ENCODE measurements around the gene RNF212. TPM values are rescaled to one million over a fixed set of nuclear protein-coding genes. Genes with fewer than 3 reads are reported as not detected.

Gene RNF212
- total and polyA plus RNA-seq, 10 of the 15 experiments (the other 5 are each of a cell fraction or from before 2014, with no cell fraction given): not detected

GRCh38 chr4:1022051-1022738, 91.2 kb downstream of the RNF212 start (continued):
- TF ChIP-seq ATF2 (IDR thresholded peaks at IDR 0.05; ENCODE audit: low read length): no peak
- no peak for TF ChIP-seq NR2F1 (conservative IDR thresholded peaks at IDR 0.05)
- no peak for TF ChIP-seq STAT1 (conservative IDR thresholded peaks at IDR 0.05)
- TF ChIP-seq IRF5 (IDR thresholded peaks at IDR 0.05; ENCODE audit: borderline replicate concordance): no peak
- TF ChIP-seq SMARCA5 (IDR thresholded peaks at IDR 0.05): no peak

Small RNA genes within 50 kb of the gene (small RNA-seq; reads per million reads assigned to genes)
- not detected for gene RF00554

Other genes with a start within 250 kb of the RNF212 start
Only the 7 nearest of the 10 such genes appear.
- gene DGKQ, start 140.0 kb downstream of the RNF212 start, total RNA-seq (2014; rRNA removed): 7.8 and 8.0 TPM in 2 replicates
- 1.7 and 1.8 TPM in 2 replicates for gene DGKQ, start 140.0 kb downstream of the RNF212 start, total RNA-seq (2014; rRNA removed; fragmentation: Illumina TruSeq; extraction: Trizol)
- gene DGKQ, start 140.0 kb downstream of the RNF212 start, total RNA-seq (2021): 9.5 and 10.5 TPM in 2 replicates
- 1.1 and 2.8 TPM in 2 replicates for gene DGKQ, start 140.0 kb downstream of the RNF212 start, polyA plus RNA-seq (2011; rRNA removed)
- gene DGKQ, start 140.0 kb downstream of the RNF212 start, polyA plus RNA-seq (2014; fragmentation: Illumina TruSeq; extraction: Trizol): 0.49 and 0.79 TPM in 2 replicates
- under 1 TPM; 0.11 to 0.46 TPM for gene DGKQ, start 140.0 kb downstream of the RNF212 start, polyA plus RNA-seq (2014; fragmentation: Nextera tagmentation; extraction: Ambion mirVana)
- 8.1 and 8.5 TPM in 2 replicates for gene DGKQ, start 140.0 kb downstream of the RNF212 start, polyA plus RNA-seq (2014; rRNA removed)
- 1 to 10 TPM in 1 of 2 experiments, under 1 TPM in 1; 0.79 to 1.1 TPM for gene DGKQ, start 140.0 kb downstream of the RNF212 start, polyA plus RNA-seq (2016; fragmentation: Nextera tagmentation; extraction: Ambion mirVana)
- 2.4 and 5.4 TPM in 2 replicates for gene IDUA, start 126.5 kb downstream of the RNF212 start, total RNA-seq (2014; rRNA removed)
- gene IDUA, start 126.5 kb downstream of the RNF212 start, total RNA-seq (2014; rRNA removed; fragmentation: Illumina TruSeq; extraction: Trizol): 0.23 and 0.76 TPM in 2 replicates
- gene IDUA, start 126.5 kb downstream of the RNF212 start, total RNA-seq (2021): 5.7 and 7.6 TPM in 2 replicates
- 0.37 and 1.2 TPM in 2 replicates for gene IDUA, start 126.5 kb downstream of the RNF212 start, polyA plus RNA-seq (2011; rRNA removed)
- 0.24 TPM in 1 of 2 replicates, not detected in the other for gene IDUA, start 126.5 kb downstream of the RNF212 start, polyA plus RNA-seq (2014; fragmentation: Illumina TruSeq; extraction: Trizol)
- gene IDUA, start 126.5 kb downstream of the RNF212 start, polyA plus RNA-seq (2014; fragmentation: Nextera tagmentation; extraction: Ambion mirVana): under 1 TPM in 1 of 2 experiments, not detected in 1; 0.05 TPM
- 5.8 and 6.3 TPM in 2 replicates for gene IDUA, start 126.5 kb downstream of the RNF212 start, polyA plus RNA-seq (2014; rRNA removed)
- 1 to 10 TPM; 1.4 TPM for gene IDUA, start 126.5 kb downstream of the RNF212 start, polyA plus RNA-seq (2016; fragmentation: Nextera tagmentation; extraction: Ambion mirVana)
- gene SLC26A1, start 120.2 kb downstream of the RNF212 start, total RNA-seq (2014; rRNA removed): 0.28 TPM in 1 of 2 replicates, not detected in the other
- gene SLC26A1, start 120.2 kb downstream of the RNF212 start, total RNA-seq (2014; rRNA removed; fragmentation: Illumina TruSeq; extraction: Trizol): not detected in 2 replicates
- gene SLC26A1, start 120.2 kb downstream of the RNF212 start, total RNA-seq (2021): not detected in 2 replicates
- 0.12 TPM in 1 of 2 replicates, not detected in the other for gene SLC26A1, start 120.2 kb downstream of the RNF212 start, polyA plus RNA-seq (2011; rRNA removed)
- gene SLC26A1, start 120.2 kb downstream of the RNF212 start, polyA plus RNA-seq (2014; fragmentation: Illumina TruSeq; extraction: Trizol): not detected in 2 replicates
- gene SLC26A1, start 120.2 kb downstream of the RNF212 start, polyA plus RNA-seq (2014; fragmentation: Nextera tagmentation; extraction: Ambion mirVana): under 1 TPM in 1 of 2 experiments, not detected in 1; 0.05 TPM
- not detected in 2 replicates for gene SLC26A1, start 120.2 kb downstream of the RNF212 start, polyA plus RNA-seq (2014; rRNA removed)
- under 1 TPM; 0.83 to 0.96 TPM for gene SLC26A1, start 120.2 kb downstream of the RNF212 start, polyA plus RNA-seq (2016; fragmentation: Nextera tagmentation; extraction: Ambion mirVana)
- gene FGFRL1, start 101.9 kb downstream of the RNF212 start, total RNA-seq (2014; rRNA removed): 0.34 and 0.38 TPM in 2 replicates
- 0.14 and 0.22 TPM in 2 replicates for gene FGFRL1, start 101.9 kb downstream of the RNF212 start, total RNA-seq (2014; rRNA removed; fragmentation: Illumina TruSeq; extraction: Trizol)
- gene FGFRL1, start 101.9 kb downstream of the RNF212 start, total RNA-seq (2021): 0.97 and 1.1 TPM in 2 replicates
- 0.72 and 1.5 TPM in 2 replicates for gene FGFRL1, start 101.9 kb downstream of the RNF212 start, polyA plus RNA-seq (2011; rRNA removed)
- gene FGFRL1, start 101.9 kb downstream of the RNF212 start, polyA plus RNA-seq (2014; fragmentation: Illumina TruSeq; extraction: Trizol): 0.05 and 0.24 TPM in 2 replicates
- gene FGFRL1, start 101.9 kb downstream of the RNF212 start, polyA plus RNA-seq (2014; fragmentation: Nextera tagmentation; extraction: Ambion mirVana): under 1 TPM; 0.02 to 0.03 TPM
- 0.51 and 0.55 TPM in 2 replicates for gene FGFRL1, start 101.9 kb downstream of the RNF212 start, polyA plus RNA-seq (2014; rRNA removed)
- not detected for gene FGFRL1, start 101.9 kb downstream of the RNF212 start, polyA plus RNA-seq (2016; fragmentation: Nextera tagmentation; extraction: Ambion mirVana)
- gene SPON2, start 59.0 kb upstream of the RNF212 start, total RNA-seq (2014; rRNA removed): 8.7 and 10.4 TPM in 2 replicates
- gene SPON2, start 59.0 kb upstream of the RNF212 start, total RNA-seq (2014; rRNA removed; fragmentation: Illumina TruSeq; extraction: Trizol): 6.9 and 9.1 TPM in 2 replicates
- 9.3 and 10.2 TPM in 2 replicates for gene SPON2, start 59.0 kb upstream of the RNF212 start, total RNA-seq (2021)
- 6.7 and 7.5 TPM in 2 replicates for gene SPON2, start 59.0 kb upstream of the RNF212 start, polyA plus RNA-seq (2011; rRNA removed)
- gene SPON2, start 59.0 kb upstream of the RNF212 start, polyA plus RNA-seq (2014; fragmentation: Illumina TruSeq; extraction: Trizol): 2.6 and 5.1 TPM in 2 replicates
- 1 to 10 TPM; 1.1 to 1.6 TPM for gene SPON2, start 59.0 kb upstream of the RNF212 start, polyA plus RNA-seq (2014; fragmentation: Nextera tagmentation; extraction: Ambion mirVana)
- 10.1 and 11.2 TPM in 2 replicates for gene SPON2, start 59.0 kb upstream of the RNF212 start, polyA plus RNA-seq (2014; rRNA removed)
- 1 to 10 TPM; 7.1 to 9.6 TPM for gene SPON2, start 59.0 kb upstream of the RNF212 start, polyA plus RNA-seq (2016; fragmentation: Nextera tagmentation; extraction: Ambion mirVana)
- 143 and 160 TPM in 2 replicates for gene CTBP1, start 135.6 kb upstream of the RNF212 start, total RNA-seq (2014; rRNA removed)
- gene CTBP1, start 135.6 kb upstream of the RNF212 start, total RNA-seq (2014; rRNA removed; fragmentation: Illumina TruSeq; extraction: Trizol): 53.9 and 62.2 TPM in 2 replicates
- gene CTBP1, start 135.6 kb upstream of the RNF212 start, total RNA-seq (2021): 182 TPM in 2 replicates
- 59.1 and 78.2 TPM in 2 replicates for gene CTBP1, start 135.6 kb upstream of the RNF212 start, polyA plus RNA-seq (2011; rRNA removed)
- 45.1 and 63.9 TPM in 2 replicates for gene CTBP1, start 135.6 kb upstream of the RNF212 start, polyA plus RNA-seq (2014; fragmentation: Illumina TruSeq; extraction: Trizol)
- 10 to 100 TPM in 1 of 2 experiments, 1 to 10 TPM in 1; 7.4 to 21.2 TPM for gene CTBP1, start 135.6 kb upstream of the RNF212 start, polyA plus RNA-seq (2014; fragmentation: Nextera tagmentation; extraction: Ambion mirVana)
- 164 and 182 TPM in 2 replicates for gene CTBP1, start 135.6 kb upstream of the RNF212 start, polyA plus RNA-seq (2014; rRNA removed)
- gene CTBP1, start 135.6 kb upstream of the RNF212 start, polyA plus RNA-seq (2016; fragmentation: Nextera tagmentation; extraction: Ambion mirVana): 10 to 100 TPM; 36.8 to 43.1 TPM
- gene MAEA, start 176.3 kb upstream of the RNF212 start, total RNA-seq (2014; rRNA removed): 47.1 and 52.1 TPM in 2 replicates
- gene MAEA, start 176.3 kb upstream of the RNF212 start, total RNA-seq (2014; rRNA removed; fragmentation: Illumina TruSeq; extraction: Trizol): 19.2 and 23.9 TPM in 2 replicates
- gene MAEA, start 176.3 kb upstream of the RNF212 start, total RNA-seq (2021): 61.7 and 63.1 TPM in 2 replicates
- gene MAEA, start 176.3 kb upstream of the RNF212 start, polyA plus RNA-seq (2011; rRNA removed): 35.0 and 57.0 TPM in 2 replicates
- 8.8 and 21.4 TPM in 2 replicates for gene MAEA, start 176.3 kb upstream of the RNF212 start, polyA plus RNA-seq (2014; fragmentation: Illumina TruSeq; extraction: Trizol)
- gene MAEA, start 176.3 kb upstream of the RNF212 start, polyA plus RNA-seq (2014; fragmentation: Nextera tagmentation; extraction: Ambion mirVana): 1 to 10 TPM; 3.6 to 7.5 TPM
- gene MAEA, start 176.3 kb upstream of the RNF212 start, polyA plus RNA-seq (2014; rRNA removed): 63.7 and 67.3 TPM in 2 replicates
- 10 to 100 TPM; 63.6 to 67.1 TPM for gene MAEA, start 176.3 kb upstream of the RNF212 start, polyA plus RNA-seq (2016; fragmentation: Nextera tagmentation; extraction: Ambion mirVana)

Measured in GM12878 (cell line).